Ishikawa (cell line): ENCODE measurements around the gene MCF2L.
A peak's percentile ranks its signal among the peaks of the same experiment; 100 is the strongest.

Experiments used
- CEBPB ChIP-seq: IDR thresholded peaks from 2 replicates; pipeline ENCODE4 v1.6.1; 2012
- CREB1 ChIP-seq: IDR thresholded peaks from 2 replicates; pipeline ENCODE4 v1.6.1; 2012; ENCODE audit warnings: low read depth
- FOXM1 ChIP-seq: IDR thresholded peaks from 2 replicates; pipeline ENCODE4 v1.6.1; 2012; ENCODE audit warnings: low read depth, borderline replicate concordance
- NFIC ChIP-seq: IDR thresholded peaks from 2 replicates; pipeline ENCODE4 v1.6.1; 2012
- RAD21 ChIP-seq: IDR thresholded peaks from 2 replicates; pipeline ENCODE4 v1.6.1; 2012; ENCODE audit warnings: low read depth
- TAF1 ChIP-seq: IDR thresholded peaks from 2 replicates; pipeline ENCODE4 v1.6.1; 2012; ENCODE audit warnings: low read depth, mild to moderate bottlenecking
- TCF12 ChIP-seq: IDR thresholded peaks from 2 replicates; pipeline ENCODE4 v1.6.1; 2012; ENCODE audit warnings: low read depth
- TEAD4 ChIP-seq: IDR thresholded peaks from 2 replicates; pipeline ENCODE4 v1.6.1; 2012
- ZBTB7A ChIP-seq: IDR thresholded peaks from 2 replicates; pipeline ENCODE4 v1.6.1; 2012; ENCODE audit warnings: low read depth
- TF ChIP-seq, protein P1 (sequence below): IDR thresholded peaks from 2 replicates; pipeline ENCODE4 v1.6.1; 2012; ENCODE audit warnings: low read depth, mild to moderate bottlenecking
- TF ChIP-seq, protein P2 (sequence below): IDR thresholded peaks from 2 replicates; pipeline ENCODE4 v1.6.1; 2012
- TF ChIP-seq, protein P3 (sequence below): IDR thresholded peaks from 2 replicates; pipeline ENCODE4 v1.6.1; 2012

DNA sequence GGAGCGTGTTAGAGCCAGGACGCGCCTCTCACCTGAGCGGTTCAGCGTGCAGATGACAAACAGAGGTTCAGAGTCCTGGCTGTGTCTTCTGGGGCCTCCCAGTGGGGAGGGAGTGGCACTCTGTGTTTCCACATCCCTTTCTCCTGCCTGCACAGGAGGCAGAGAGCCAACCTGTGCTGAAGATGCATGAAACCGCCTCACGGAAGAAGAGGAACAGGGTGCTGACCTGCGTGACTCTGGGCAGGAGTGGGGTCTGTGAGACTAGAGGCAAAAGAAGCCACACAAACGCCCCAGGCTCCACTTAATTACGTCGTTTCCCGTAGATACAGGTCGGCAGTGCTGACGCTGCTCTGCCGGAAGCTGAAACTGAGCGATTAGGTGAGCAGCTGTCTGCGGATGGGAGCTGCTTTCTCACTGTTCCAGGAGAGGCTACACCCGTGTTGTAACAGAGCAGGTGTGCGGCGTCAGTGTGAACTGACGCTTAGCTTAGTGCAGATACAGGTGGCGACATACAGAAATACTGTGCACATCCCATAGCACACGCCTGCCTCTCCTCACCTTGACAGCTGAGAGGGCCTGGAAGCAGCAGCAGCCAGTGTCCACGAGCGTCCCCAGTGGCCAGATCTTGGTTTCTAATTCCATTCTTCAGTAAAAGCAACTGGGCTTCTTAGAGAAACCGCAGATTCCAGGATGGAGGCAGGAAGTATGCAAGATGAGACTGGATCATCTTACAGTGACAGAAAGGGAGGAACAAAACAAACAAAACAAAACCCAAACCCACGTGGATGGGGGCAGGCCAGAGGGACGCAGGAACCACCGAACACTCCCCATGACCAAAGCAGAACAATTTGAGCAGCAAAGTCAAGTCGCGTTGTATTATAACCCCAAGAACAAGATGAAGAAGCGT is 37.7 kb upstream of the MCF2L start:
- TF ChIP-seq, protein P1, sequence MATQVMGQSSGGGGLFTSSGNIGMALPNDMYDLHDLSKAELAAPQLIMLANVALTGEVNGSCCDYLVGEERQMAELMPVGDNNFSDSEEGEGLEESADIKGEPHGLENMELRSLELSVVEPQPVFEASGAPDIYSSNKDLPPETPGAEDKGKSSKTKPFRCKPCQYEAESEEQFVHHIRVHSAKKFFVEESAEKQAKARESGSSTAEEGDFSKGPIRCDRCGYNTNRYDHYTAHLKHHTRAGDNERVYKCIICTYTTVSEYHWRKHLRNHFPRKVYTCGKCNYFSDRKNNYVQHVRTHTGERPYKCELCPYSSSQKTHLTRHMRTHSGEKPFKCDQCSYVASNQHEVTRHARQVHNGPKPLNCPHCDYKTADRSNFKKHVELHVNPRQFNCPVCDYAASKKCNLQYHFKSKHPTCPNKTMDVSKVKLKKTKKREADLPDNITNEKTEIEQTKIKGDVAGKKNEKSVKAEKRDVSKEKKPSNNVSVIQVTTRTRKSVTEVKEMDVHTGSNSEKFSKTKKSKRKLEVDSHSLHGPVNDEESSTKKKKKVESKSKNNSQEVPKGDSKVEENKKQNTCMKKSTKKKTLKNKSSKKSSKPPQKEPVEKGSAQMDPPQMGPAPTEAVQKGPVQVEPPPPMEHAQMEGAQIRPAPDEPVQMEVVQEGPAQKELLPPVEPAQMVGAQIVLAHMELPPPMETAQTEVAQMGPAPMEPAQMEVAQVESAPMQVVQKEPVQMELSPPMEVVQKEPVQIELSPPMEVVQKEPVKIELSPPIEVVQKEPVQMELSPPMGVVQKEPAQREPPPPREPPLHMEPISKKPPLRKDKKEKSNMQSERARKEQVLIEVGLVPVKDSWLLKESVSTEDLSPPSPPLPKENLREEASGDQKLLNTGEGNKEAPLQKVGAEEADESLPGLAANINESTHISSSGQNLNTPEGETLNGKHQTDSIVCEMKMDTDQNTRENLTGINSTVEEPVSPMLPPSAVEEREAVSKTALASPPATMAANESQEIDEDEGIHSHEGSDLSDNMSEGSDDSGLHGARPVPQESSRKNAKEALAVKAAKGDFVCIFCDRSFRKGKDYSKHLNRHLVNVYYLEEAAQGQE: no peak
- TF ChIP-seq, protein P2, sequence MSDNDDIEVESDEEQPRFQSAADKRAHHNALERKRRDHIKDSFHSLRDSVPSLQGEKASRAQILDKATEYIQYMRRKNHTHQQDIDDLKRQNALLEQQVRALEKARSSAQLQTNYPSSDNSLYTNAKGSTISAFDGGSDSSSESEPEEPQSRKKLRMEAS: no peak
- TF ChIP-seq RAD21 (peak; percentile 61), TAF1 (no peak), CREB1 (no peak), ZBTB7A (no peak), CEBPB (no peak), NFIC (no peak), FOXM1 (no peak), TCF12 (no peak), TEAD4 (no peak)
- TF ChIP-seq, protein P3, sequence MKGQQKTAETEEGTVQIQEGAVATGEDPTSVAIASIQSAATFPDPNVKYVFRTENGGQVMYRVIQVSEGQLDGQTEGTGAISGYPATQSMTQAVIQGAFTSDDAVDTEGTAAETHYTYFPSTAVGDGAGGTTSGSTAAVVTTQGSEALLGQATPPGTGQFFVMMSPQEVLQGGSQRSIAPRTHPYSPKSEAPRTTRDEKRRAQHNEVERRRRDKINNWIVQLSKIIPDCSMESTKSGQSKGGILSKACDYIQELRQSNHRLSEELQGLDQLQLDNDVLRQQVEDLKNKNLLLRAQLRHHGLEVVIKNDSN: no peak
